H1 (cell line): ENCODE results near the gene SLC35F3. TPM values are rescaled to one million over a fixed set of nuclear protein-coding genes. Genes with fewer than 3 reads are reported as not detected.

Experiments used
- CTCF ChIA-PET: fragments of 300-600 bp; sonication (Branson Sonifier 250); formaldehyde crosslinking; loops from one replicate; lab custom pipeline; 2021; ENCODE audit not compliant: partially characterized antibody; lab: Charles Lee
- POLR2A ChIA-PET: fragments of 300-600 bp; sonication (Branson Sonifier 250); formaldehyde crosslinking; loops from one replicate; lab custom pipeline; 2021; ENCODE audit warnings: inconsistent platforms; ENCODE audit not compliant: partially characterized antibody; lab: Charles Lee
- DNase-seq, 2 experiments: peaks; one replicate each; pipeline versions ENCODE4 v3.0.0 to v3.0.0-alpha.2; 2010 to 2022; ENCODE audit warnings: low spot score in 2 of 2, low read depth in 1 of 2, mixed read lengths in 1 of 2
- FAIRE-seq: peaks from 2 replicates; lab custom pipeline; 2011; peaks lifted over from hg19 to GRCh38; lab: Jason Lieb, UNC
- H2AFZ ChIP-seq: 2 replicates; pipeline ENCODE4 v1.8.1; 2012; ENCODE audit warnings: low read length, inconsistent platforms
- H2AK5ac ChIP-seq: 2 replicates; pipeline ENCODE4 v1.6.1; 2013; ENCODE audit warnings: low read depth, low read length
- H2BK120ac ChIP-seq: replicated peaks from 2 replicates; pipeline ENCODE3; 2013; ENCODE audit warnings: low read depth, low read length, inconsistent platforms
- H2BK12ac ChIP-seq: 2 replicates; pipeline ENCODE4 v1.6.1; 2013; ENCODE audit warnings: low read depth, low read length
- H2BK15ac ChIP-seq: 2 replicates; pipeline ENCODE4 v1.6.1; 2013; ENCODE audit warnings: low read length
- H2BK20ac ChIP-seq: 2 replicates; pipeline ENCODE4 v1.6.1; 2013; ENCODE audit warnings: low read length
- H2BK5ac ChIP-seq: 2 replicates; pipeline ENCODE4 v1.6.1; 2013; ENCODE audit warnings: low read depth, low read length
- H3K14ac ChIP-seq: 2 replicates; pipeline ENCODE4 v1.6.1; 2013; ENCODE audit warnings: inconsistent platforms; ENCODE audit not compliant: insufficient read length
- H3K18ac ChIP-seq: 2 replicates; pipeline ENCODE4 v1.6.1; 2013; ENCODE audit warnings: low read length; ENCODE audit errors: extremely low read depth
- H3K23ac ChIP-seq: 2 replicates; pipeline ENCODE4 v1.6.1; 2013; ENCODE audit warnings: inconsistent platforms; ENCODE audit not compliant: insufficient read length
- H3K23me2 ChIP-seq: 2 replicates; pipeline ENCODE4 v1.6.1; 2013; ENCODE audit warnings: low read depth, low read length
- H3K27ac ChIP-seq: 2 replicates; pipeline ENCODE4 v1.6.1; 2011; ENCODE audit warnings: low read depth, low read length, inconsistent platforms
- H3K27me3 ChIP-seq, 4 experiments: replicated peaks in 1 of 4; 1 replicate in 1 of 4; 2 replicates in 3 of 4; pipeline versions ENCODE4 v1.6.1 to v1.8.1; 2011 to 2013; ENCODE audit warnings: low read length in 3 of 4, mild to moderate bottlenecking in 3 of 4, inconsistent platforms in 2 of 4, mixed read lengths in 2 of 4, moderate library complexity in 1 of 4; ENCODE audit not compliant: control insufficient read depth in 3 of 4, insufficient read depth in 3 of 4; ENCODE audit errors: extremely low read depth in 1 of 4
- H3K36me3 ChIP-seq, 4 experiments: 2 replicates each; pipeline versions ENCODE4 v1.6.1 to v1.8.1; 2011 to 2013; ENCODE audit warnings: mild to moderate bottlenecking in 4 of 4, low read length in 3 of 4, moderate library complexity in 2 of 4, control low read depth in 1 of 4, inconsistent platforms in 1 of 4; ENCODE audit not compliant: insufficient read depth in 4 of 4, control insufficient read depth in 2 of 4
- H3K4ac ChIP-seq: replicated peaks from 2 replicates; pipeline ENCODE3; 2013; ENCODE audit warnings: low read length, low read depth, mixed read lengths, inconsistent platforms; ENCODE audit not compliant: insufficient read length
- H3K4me1 ChIP-seq, 4 experiments: replicated peaks in 1 of 4; 1 replicate in 1 of 4; 2 replicates in 3 of 4; pipeline versions ENCODE4 v1.6.1 to v1.8.1; 2011 to 2013; ENCODE audit warnings: low read length in 3 of 4, inconsistent platforms in 2 of 4, mixed read lengths in 1 of 4; ENCODE audit not compliant: insufficient read depth in 4 of 4, control insufficient read depth in 3 of 4
- H3K4me2 ChIP-seq, 2 experiments: 2 replicates each; pipeline versions ENCODE4 v1.6.1 to v1.8.1; 2011 to 2013; ENCODE audit warnings: low read depth in 2 of 2, low read length in 2 of 2, control low read depth in 1 of 2, inconsistent platforms in 1 of 2, mild to moderate bottlenecking in 1 of 2; ENCODE audit not compliant: insufficient read depth in 1 of 2
- H3K4me3 ChIP-seq, 4 experiments: fragments of 200-600, 300-600 bp in 1 of 4; sonication (generic), shearing (Covaris generic), sonication (Bioruptor Twin) in 1 of 4; 2 replicates each; pipeline versions ENCODE4 v1.5.1 to v1.8.1; 2011 to 2016; ENCODE audit warnings: low read length in 4 of 4, low read depth in 3 of 4, control low read depth in 2 of 4, inconsistent platforms in 2 of 4, mild to moderate bottlenecking in 2 of 4, mixed read lengths in 1 of 4, moderate library complexity in 1 of 4; ENCODE audit not compliant: insufficient read depth in 2 of 4; ENCODE audit errors: extremely low read depth in 1 of 4
- H3K56ac ChIP-seq: replicated peaks from 2 replicates; pipeline ENCODE3; 2013; ENCODE audit warnings: low read depth, mild to moderate bottlenecking, mixed read lengths, low read length, inconsistent platforms; ENCODE audit not compliant: insufficient read length
- H3K79me1 ChIP-seq: 2 replicates; pipeline ENCODE4 v1.6.1; 2013; ENCODE audit warnings: low read depth, low read length, control low read depth
- H3K79me2 ChIP-seq, 2 experiments: 2 replicates each; pipeline versions ENCODE4 v1.6.1 to v1.8.1; 2012 to 2013; ENCODE audit warnings: low read length in 2 of 2, mild to moderate bottlenecking in 2 of 2, inconsistent platforms in 1 of 2; ENCODE audit not compliant: insufficient read depth in 2 of 2, control insufficient read depth in 1 of 2
- H3K9ac ChIP-seq, 4 experiments: replicated peaks in 1 of 4; 1 replicate in 1 of 4; 2 replicates in 3 of 4; pipeline versions ENCODE4 v1.6.1 to v1.8.1; 2011 to 2013; ENCODE audit warnings: low read depth in 3 of 4, low read length in 3 of 4, control low read depth in 2 of 4, mild to moderate bottlenecking in 2 of 4, moderate library complexity in 2 of 4, inconsistent platforms in 1 of 4; ENCODE audit errors: extremely low read depth in 1 of 4
- H3K9me3 ChIP-seq, 2 experiments: 2 replicates each; pipeline versions ENCODE4 v1.6.1 to v1.8.1; 2012 to 2013; ENCODE audit warnings: mild to moderate bottlenecking in 2 of 2, moderate library complexity in 2 of 2, control low read depth in 1 of 2, inconsistent platforms in 1 of 2, low read depth in 1 of 2, low read length in 1 of 2, mixed read lengths in 1 of 2; ENCODE audit not compliant: insufficient read depth in 2 of 2
- H4K20me1 ChIP-seq, 2 experiments: replicated peaks in 1 of 2; 2 replicates each; pipeline versions ENCODE3 to v1.8.1; 2011 to 2013; ENCODE audit warnings: inconsistent platforms in 2 of 2, low read length in 2 of 2, mild to moderate bottlenecking in 1 of 2; ENCODE audit not compliant: insufficient read depth in 2 of 2, control insufficient read depth in 1 of 2
- H4K5ac ChIP-seq: 2 replicates; pipeline ENCODE4 v1.6.1; 2013; ENCODE audit warnings: low read length, low read depth, mixed read lengths, inconsistent platforms; ENCODE audit not compliant: insufficient read length
- H4K8ac ChIP-seq: 2 replicates; pipeline ENCODE4 v1.8.0; 2013; ENCODE audit warnings: mild to moderate bottlenecking, moderate library complexity, low read length, inconsistent platforms; ENCODE audit not compliant: insufficient read depth; ENCODE audit errors: extremely low read depth
- H4K91ac ChIP-seq: replicated peaks from 2 replicates; pipeline ENCODE3; 2013; ENCODE audit warnings: low read length, mixed read lengths, inconsistent platforms; ENCODE audit not compliant: insufficient read length
- BRCA1 ChIP-seq: IDR thresholded peaks from 2 replicates; pipeline ENCODE4 v1.6.1; 2012; ENCODE audit warnings: low read depth, low read length, improper control_type of control experiment
- CHD1 ChIP-seq: IDR thresholded peaks from 2 replicates; pipeline ENCODE4 v1.6.1; 2012; ENCODE audit warnings: low read depth, low read length, improper control_type of control experiment
- EP300 ChIP-seq, 2 experiments: IDR thresholded peaks; 1 replicate in 1 of 2; 2 replicates in 1 of 2; pipeline ENCODE4 v1.6.1; 2011 to 2012; ENCODE audit warnings: low read depth in 2 of 2, low read length in 2 of 2, mild to moderate bottlenecking in 2 of 2, borderline replicate concordance in 1 of 2, inconsistent platforms in 1 of 2, moderate library complexity in 1 of 2
- GTF2F1 ChIP-seq: IDR thresholded peaks from 2 replicates; pipeline ENCODE4 v1.6.1; 2012; ENCODE audit warnings: low read depth, low read length, improper control_type of control experiment, borderline replicate concordance
- PHF8 ChIP-seq: fragments of 200-600 bp; sonication (generic); conservative IDR thresholded peaks from 2 replicates; pipeline ENCODE4 v1.7.1; 2012; ENCODE audit warnings: low read depth, mild to moderate bottlenecking, inconsistent platforms, low read length, moderate library complexity
- RNF2 ChIP-seq: fragments of 200-900, 300-1000 bp; sonication (generic); IDR thresholded peaks from 2 replicates; pipeline ENCODE4 v1.7.1; 2016; ENCODE audit warnings: borderline replicate concordance, low read depth, mild to moderate bottlenecking, antibody characterized with exemption, low read length; ENCODE audit not compliant: poor library complexity, severe bottlenecking; ENCODE audit errors: missing control alignments
- SP1 ChIP-seq: IDR thresholded peaks from 2 replicates; pipeline ENCODE4 v1.6.1; 2011; ENCODE audit warnings: low read depth, low read length
- TEAD4 ChIP-seq: IDR thresholded peaks from 2 replicates; pipeline ENCODE4 v1.6.1; 2012; ENCODE audit warnings: low read depth, low read length, inconsistent platforms, mixed read lengths
- WGBS, 2 experiments: shearing (Covaris generic) in 1 of 2; methylation state at CpG; one replicate each; pipeline versions ENCODE4 v1.1.6 to v1.1.7; 2013 to 2015; ENCODE audit warnings: low lambda C conversion rate in 2 of 2, mixed read lengths in 2 of 2, inconsistent platforms in 1 of 2, low coverage in 1 of 2, missing lambda C conversion rate in 1 of 2; ENCODE audit not compliant: insufficient replicate concordance in 2 of 2, insufficient coverage in 1 of 2, insufficient read length in 1 of 2; ENCODE audit errors: extremely low coverage in 1 of 2, missing lambda C conversion rate in 1 of 2; 5-methylcytosine and 5-hydroxymethylcytosine counted together
- polyA plus RNA-seq, 7 experiments: library from polyadenylated mRNA; depleted of rRNA in 3 of 7; stranded (reverse) in 5 of 7; unstranded in 2 of 7; fragments of >200 nt in 5 of 7; fragments of 200-250 nt in 2 of 7; gene quantifications; 1 replicate in 5 of 7; 2 replicates in 1 of 7; 4 replicates in 1 of 7; pipeline versions ENCODE4 v1.2.1 to v1.2.3, GENCODE V29; 2011 to 2013; ENCODE audit warnings: missing spikeins in 2 of 7, mixed read lengths in 2 of 7
- total RNA-seq: library from RNA; stranded (reverse); fragmentation: NEBNext Ultra II Directional; extraction: Animal tissue kit (Norgen Biotek cat#: 25700); gene quantifications from 2 replicates; pipeline ENCODE4 v1.2.1, GENCODE V29; 2021
- TF ChIP-seq, protein P1 (sequence below): IDR thresholded peaks from 2 replicates; pipeline ENCODE4 v1.6.1; 2012; ENCODE audit warnings: inconsistent platforms
- TF ChIP-seq, protein P2 (sequence below): IDR thresholded peaks from 2 replicates; pipeline ENCODE4 v1.6.1; 2012; ENCODE audit warnings: low read length, inconsistent platforms

The SLC35F3 gene
- total and polyA plus RNA-seq, 2 of the 8 experiments (the other 6 are each of a cell fraction or from before 2014, with no cell fraction given), result 0.78 to 1.2 TPM

DNA sequence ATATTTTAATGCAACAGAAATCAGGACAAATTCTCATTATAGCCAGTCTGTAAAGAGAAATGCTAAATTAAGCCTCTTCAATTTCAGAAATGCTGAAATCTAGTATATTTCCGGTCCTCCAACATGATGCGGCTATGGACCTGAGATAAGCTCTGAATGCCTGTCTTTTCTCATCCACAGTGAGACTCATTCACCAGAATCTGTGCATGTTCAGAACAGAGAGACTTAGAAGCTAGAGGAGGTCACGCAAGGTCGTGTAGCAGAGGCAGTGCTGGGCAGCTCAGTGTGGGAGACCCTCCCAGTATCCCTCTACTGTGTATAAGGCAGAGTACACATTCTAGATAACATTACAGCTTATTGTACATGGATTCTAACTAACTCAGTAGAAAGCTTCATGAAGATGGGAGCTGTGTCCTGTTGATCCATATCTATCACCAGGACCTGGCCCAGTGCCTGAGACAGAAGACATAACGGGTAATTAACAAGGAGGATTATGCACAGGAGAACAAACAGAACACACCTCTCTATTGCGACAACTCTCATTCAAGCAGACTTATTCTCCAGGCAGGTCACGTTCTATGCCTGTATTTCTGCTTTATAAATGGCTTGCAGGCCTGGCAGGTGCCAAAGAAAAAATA is 371.8 kb downstream of the SLC35F3 start:
- FAIRE-seq (no peak), DNase-seq (no peak)
- Histone ChIP-seq H3K27me3 (no peaks in the 10 kb centered on the region), H3K23me2 (no peaks in the 10 kb centered on the region; the same call in 1 of the 2 replicates), H3K27ac (no peak overlapping the region), H3K9ac (no peak overlapping the region), H4K20me1 (no peaks in the 10 kb centered on the region), H2BK15ac (no peak overlapping the region), H2BK5ac (no peak overlapping the region), H2AFZ (no peak overlapping the region), H3K36me3 (no peaks in the 10 kb centered on the region), H4K8ac (no peak overlapping the region), H3K9me3 (no peaks in the 10 kb centered on the region), H2AK5ac (no peak overlapping the region), H3K79me1 (no peaks in the 10 kb centered on the region), H2BK12ac (no peak overlapping the region), H2BK20ac (no peak overlapping the region), H3K18ac (no peak overlapping the region), H4K5ac (no peak overlapping the region), H4K91ac (no peak overlapping the region), H3K79me2 (no peaks in the 10 kb centered on the region), H3K14ac (no peak overlapping the region), H3K4me2 (no peak overlapping the region), H3K4me1 (peaks cover 0 to 5% (median 3%) of the 10 kb centered on the region in 4 experiments; a peak in 4 of 7 replicates), H3K56ac (no peak overlapping the region), H2BK120ac (no peak overlapping the region), H3K4ac (no peak overlapping the region), H3K4me3 (no peak overlapping the region), H3K23ac (no peak overlapping the region)
- 90% methylated on average over 7 of the region's 7 CpGs; no CpG with 5 or more reads in 1 of the 2 experiments for WGBS, 2 experiments
- POLR2A ChIA-PET, result no interaction called here
- TF ChIP-seq EP300 (IDR thresholded peaks at IDR 0.05; ENCODE audit: borderline replicate concordance in 1 of 2, low read depth in 2 of 2, low read length in 2 of 2), result no peak
- TF ChIP-seq RNF2, result no peak
- TF ChIP-seq TEAD4, result no peak
- no peak for TF ChIP-seq CHD1
- TF ChIP-seq GTF2F1, result no peak
- TF ChIP-seq, protein P1, sequence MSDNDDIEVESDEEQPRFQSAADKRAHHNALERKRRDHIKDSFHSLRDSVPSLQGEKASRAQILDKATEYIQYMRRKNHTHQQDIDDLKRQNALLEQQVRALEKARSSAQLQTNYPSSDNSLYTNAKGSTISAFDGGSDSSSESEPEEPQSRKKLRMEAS, result no peak
- TF ChIP-seq PHF8, result no peak
- no peak for TF ChIP-seq BRCA1
- TF ChIP-seq, protein P2, sequence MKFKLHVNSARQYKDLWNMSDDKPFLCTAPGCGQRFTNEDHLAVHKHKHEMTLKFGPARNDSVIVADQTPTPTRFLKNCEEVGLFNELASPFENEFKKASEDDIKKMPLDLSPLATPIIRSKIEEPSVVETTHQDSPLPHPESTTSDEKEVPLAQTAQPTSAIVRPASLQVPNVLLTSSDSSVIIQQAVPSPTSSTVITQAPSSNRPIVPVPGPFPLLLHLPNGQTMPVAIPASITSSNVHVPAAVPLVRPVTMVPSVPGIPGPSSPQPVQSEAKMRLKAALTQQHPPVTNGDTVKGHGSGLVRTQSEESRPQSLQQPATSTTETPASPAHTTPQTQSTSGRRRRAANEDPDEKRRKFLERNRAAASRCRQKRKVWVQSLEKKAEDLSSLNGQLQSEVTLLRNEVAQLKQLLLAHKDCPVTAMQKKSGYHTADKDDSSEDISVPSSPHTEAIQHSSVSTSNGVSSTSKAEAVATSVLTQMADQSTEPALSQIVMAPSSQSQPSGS, result no peak
- no peak for TF ChIP-seq SP1
- CTCF ChIA-PET, result interaction anchor here (0.8 to 1.1 kb wide), 3 partner anchors 34 to 63 kb away, joined by 4 to 5 read pairs (median 4); no protein-coding TSS in a partner anchor
